H1 (cell line): ENCODE results near the gene CEP290. TPM values are rescaled to one million over a fixed set of nuclear protein-coding genes. Genes with fewer than 3 reads are reported as not detected.

ENCODE experiments used
- BACH1 ChIP-seq: IDR thresholded peaks from 2 replicates; pipeline ENCODE4 v1.6.1; 2012; ENCODE audit warnings: low read length, improper control_type of control experiment
- BCL11A ChIP-seq, 2 experiments: IDR thresholded peaks; one replicate each; pipeline ENCODE4 v1.6.1; 2011; ENCODE audit warnings: low read depth in 2 of 2, low read length in 2 of 2, mild to moderate bottlenecking in 2 of 2
- CBX5 ChIP-seq: fragments of 300-800, 300-1000 bp; sonication (generic); IDR thresholded peaks from 2 replicates; pipeline ENCODE4 v1.7.1; 2016; ENCODE audit warnings: antibody characterized with exemption, low read length, low read depth
- CHD7 ChIP-seq: fragments of 300-600 bp; sonication (generic); IDR thresholded peaks from 2 replicates; pipeline ENCODE4 v1.7.1; 2012; ENCODE audit warnings: low read length, moderate library complexity, mild to moderate bottlenecking, inconsistent platforms; ENCODE audit not compliant: insufficient replicate concordance
- MAFK ChIP-seq: IDR thresholded peaks from 2 replicates; pipeline ENCODE4 v1.6.1; 2012; ENCODE audit warnings: low read depth, mild to moderate bottlenecking, improper control_type of control experiment, low read length
- POLR2AphosphoS5 ChIP-seq: IDR thresholded peaks from 2 replicates; pipeline ENCODE4 v1.6.1; 2011; ENCODE audit warnings: low read depth, low read length
- RNF2 ChIP-seq: fragments of 200-900, 300-1000 bp; sonication (generic); IDR thresholded peaks from 2 replicates; pipeline ENCODE4 v1.7.1; 2016; ENCODE audit warnings: borderline replicate concordance, low read depth, mild to moderate bottlenecking, antibody characterized with exemption, low read length; ENCODE audit not compliant: poor library complexity, severe bottlenecking; ENCODE audit errors: missing control alignments
- SIX5 ChIP-seq: IDR thresholded peaks from 2 replicates; pipeline ENCODE4 v1.6.1; 2011; ENCODE audit warnings: mild to moderate bottlenecking, low read depth, low read length
- SP4 ChIP-seq: IDR thresholded peaks from 2 replicates; pipeline ENCODE4 v1.6.1; 2012; ENCODE audit warnings: low read length, inconsistent platforms
- SUZ12 ChIP-seq: fragments of 200-600 bp; sonication (generic); IDR thresholded peaks from 2 replicates; pipeline ENCODE4 v1.6.1; 2012; ENCODE audit warnings: mild to moderate bottlenecking, inconsistent platforms, low read length, moderate library complexity, mixed read lengths
- TCF12 ChIP-seq: IDR thresholded peaks from 2 replicates; pipeline ENCODE4 v1.6.1; 2011; ENCODE audit warnings: low read depth, mild to moderate bottlenecking, low read length
- USF2 ChIP-seq: IDR thresholded peaks from 2 replicates; pipeline ENCODE4 v1.6.1; 2011; ENCODE audit warnings: low read length, improper control_type of control experiment
- polyA plus RNA-seq, 7 experiments: library from polyadenylated mRNA; depleted of rRNA in 3 of 7; stranded (reverse) in 5 of 7; unstranded in 2 of 7; fragments of >200 nt in 5 of 7; fragments of 200-250 nt in 2 of 7; gene quantifications; 1 replicate in 5 of 7; 2 replicates in 1 of 7; 4 replicates in 1 of 7; pipeline versions ENCODE4 v1.2.1 to v1.2.3, GENCODE V29; 2011 to 2013; ENCODE audit warnings: missing spikeins in 2 of 7, mixed read lengths in 2 of 7
- total RNA-seq: library from RNA; stranded (reverse); fragmentation: NEBNext Ultra II Directional; extraction: Animal tissue kit (Norgen Biotek cat#: 25700); gene quantifications from 2 replicates; pipeline ENCODE4 v1.2.1, GENCODE V29; 2021

The CEP290 gene
- total and polyA plus RNA-seq, 2 of the 8 experiments (the other 6 are each of a cell fraction or from before 2014, with no cell fraction given): 2.1 to 5.9 TPM

GRCh38 chr12:88067301-88067700 is 74.6 kb downstream of the CEP290 start (continued):
- TF ChIP-seq CHD7: no peak
- no peak for TF ChIP-seq SP4
- TF ChIP-seq SUZ12: no peak
- no peak for TF ChIP-seq BCL11A (IDR thresholded peaks at IDR 0.05; ENCODE audit: low read depth in 2 of 2, low read length in 2 of 2)
- no peak for TF ChIP-seq CBX5
- TF ChIP-seq SIX5: no peak
- TF ChIP-seq USF2: no peak
- TF ChIP-seq POLR2AphosphoS5: no peak
- no peak for TF ChIP-seq RNF2
- no peak for TF ChIP-seq MAFK
- no peak for TF ChIP-seq BACH1
- no peak for TF ChIP-seq TCF12
